Caki2 (cell line): ENCODE data around the gene PCDHB10. TPM values are rescaled to one million over a fixed set of nuclear protein-coding genes. Genes with fewer than 3 reads are reported as not detected.
"Not testable (repeated sequence)": the region's sequence is repeated elsewhere in the genome, so short reads cannot be mapped to it uniquely, and the experiment has no call there.

ENCODE experiments used
- DNase-seq: peaks from one replicate; pipeline ENCODE4 v3.0.0-alpha.2; 2015; ENCODE audit warnings: low read depth
- in situ Hi-C: cut with HindIII; loops from 2 replicates; pipeline ENCODE4 v1.10.0; 2016; ENCODE audit warnings: low sequenced_read_pairs, low pct_unique_long_range_greater_than_20kb, mixed read lengths
- total RNA-seq: library from RNA; depleted of rRNA; stranded (reverse); fragments of >200 nt; shearing (Covaris generic); gene quantifications from 2 replicates; pipeline ENCODE4 v1.2.3, GENCODE V29; 2014; ENCODE audit warnings: low replicate concordance; rRNA removed

PCDHB10 gene
- 0.41 and 1.2 TPM in 2 replicates for total RNA-seq

- DNase-seq: peak; percentile 53
- in situ Hi-C loops: no loop called here
Measured at GRCh38 chr5:141192110-141192725, at the start of gene PCDHB10. Gene PCDHB10, plus strand, starts transcription at chr5:141192353. Its CDS starts 200 bp downstream, at chr5:141192553.

GRCh38 chr5:141149812-141150211, 42.3 kb upstream of the PCDHB10 start, which contains the start of gene PCDHB6:
Gene PCDHB6, plus strand, starts transcription at chr5:141150057. Its CDS starts 201 bp downstream, at chr5:141150258.
- in situ Hi-C loops: no loop called here
- no peak for DNase-seq

- in situ Hi-C loops: no loop called here
- no peak for DNase-seq
Measured at GRCh38 chr5:141150224-141150992, 41.7 kb upstream of the PCDHB10 start.

GRCh38 chr5:141150993-141151325, 41.2 kb upstream of the PCDHB10 start:
- in situ Hi-C loops: no loop called here

GRCh38 chr5:141151632-141152031, 40.5 kb upstream of the PCDHB10 start:
- DNase-seq, in situ Hi-C loops: not testable (repeated sequence)

More at GRCh38 chr5:141150993-141151325, 41.2 kb upstream of the PCDHB10 start:
- DNase-seq: no peak

GRCh38 chr5:141152096-141152495, 40.1 kb upstream of the PCDHB10 start:
- in situ Hi-C loops, DNase-seq: not testable (repeated sequence)

- in situ Hi-C loops: no loop called here
- DNase-seq: no peak
Measured at GRCh38 chr5:141155540-141156374, 36.4 kb upstream of the PCDHB10 start.

GRCh38 chr5:141157356-141157755, 34.8 kb upstream of the PCDHB10 start:
- DNase-seq, in situ Hi-C loops: not testable (repeated sequence)

- DNase-seq, in situ Hi-C loops: not testable (repeated sequence)
Measured at GRCh38 chr5:141157901-141158300, 34.3 kb upstream of the PCDHB10 start.

GRCh38 chr5:141172381-141173204, 19.6 kb upstream of the PCDHB10 start, which contains the start of gene PCDHB7:
Gene PCDHB7, plus strand, starts transcription at chr5:141172644. Its CDS starts 192 bp downstream, at chr5:141172836.
- in situ Hi-C loops: no loop called here
- peak; percentile 35 for DNase-seq

- DNase-seq, in situ Hi-C loops: not testable (repeated sequence)
Measured at GRCh38 chr5:141174291-141175104, 17.7 kb upstream of the PCDHB10 start.

- DNase-seq: no peak
- in situ Hi-C loops: no loop called here
Measured at GRCh38 chr5:141175933-141176332, 16.2 kb upstream of the PCDHB10 start.

- in situ Hi-C loops: not testable (repeated sequence)
- DNase-seq: peak; percentile 6
Measured at GRCh38 chr5:141177577-141178191, 14.5 kb upstream of the PCDHB10 start, which contains the start of gene PCDHB8. Gene PCDHB8, plus strand, starts transcription at chr5:141177790. Its CDS starts 245 bp downstream, at chr5:141178035.

GRCh38 chr5:141179371-141179770, 12.8 kb upstream of the PCDHB10 start:
- in situ Hi-C loops, DNase-seq: not testable (repeated sequence)

GRCh38 chr5:141179876-141180275, 12.3 kb upstream of the PCDHB10 start:
- in situ Hi-C loops, DNase-seq: not testable (repeated sequence)

- no peak for DNase-seq
- in situ Hi-C loops: no loop called here
Measured at GRCh38 chr5:141180313-141180712, 11.8 kb upstream of the PCDHB10 start.
